Neuronal stem cell (in vitro differentiated cells): Measurements from ENCODE around the gene CREB5.

ENCODE experiments used
- DNase-seq: peaks from one replicate; pipeline ENCODE4 v3.0.0-alpha.2; 2013; ENCODE audit warnings: low spot score
- H2AFZ ChIP-seq: one replicate; pipeline ENCODE4 v1.6.1; 2013; ENCODE audit warnings: mild to moderate bottlenecking, low read length, inconsistent platforms
- H2AK5ac ChIP-seq: 2 replicates; pipeline ENCODE4 v1.6.1; 2013; ENCODE audit warnings: low read depth, mild to moderate bottlenecking, inconsistent platforms, low read length, moderate library complexity, mixed read lengths
- H2BK120ac ChIP-seq: 2 replicates; pipeline ENCODE4 v1.6.1; 2013; ENCODE audit warnings: low read depth, mild to moderate bottlenecking, inconsistent platforms, low read length, moderate library complexity, mixed read lengths
- H2BK12ac ChIP-seq: one replicate; pipeline ENCODE4 v1.6.1; 2013; ENCODE audit warnings: low read length, inconsistent platforms
- H2BK15ac ChIP-seq: 2 replicates; pipeline ENCODE4 v1.6.1; 2013; ENCODE audit warnings: mild to moderate bottlenecking, low read length, inconsistent platforms, mixed read lengths
- H2BK5ac ChIP-seq: one replicate; pipeline ENCODE4 v1.6.1; 2013; ENCODE audit warnings: inconsistent platforms, mild to moderate bottlenecking, low read length, moderate library complexity
- H3K14ac ChIP-seq: one replicate; pipeline ENCODE4 v1.6.1; 2013; ENCODE audit warnings: low read length, inconsistent platforms
- H3K18ac ChIP-seq: 2 replicates; pipeline ENCODE4 v1.6.1; 2013; ENCODE audit warnings: low read length, inconsistent platforms
- H3K23ac ChIP-seq: 2 replicates; pipeline ENCODE4 v1.6.1; 2013; ENCODE audit warnings: low read depth, mild to moderate bottlenecking, mixed read lengths, low read length, inconsistent platforms; ENCODE audit not compliant: poor library complexity
- H3K27ac ChIP-seq: replicated peaks from 3 replicates; pipeline ENCODE4 v1.5.1; 2013; ENCODE audit warnings: low read length, inconsistent platforms
- H3K27me3 ChIP-seq, 3 experiments: 2 replicates each; pipeline ENCODE4 v1.6.1; 2013; ENCODE audit warnings: low read length in 3 of 3, mild to moderate bottlenecking in 2 of 3, inconsistent platforms in 1 of 3, low read depth in 1 of 3, mixed read lengths in 1 of 3, moderate library complexity in 1 of 3; ENCODE audit not compliant: control insufficient read depth in 3 of 3, insufficient read depth in 3 of 3
- H3K36me3 ChIP-seq, 2 donors: replicated peaks in 1 of 2; 2 replicates each; pipeline ENCODE4 v1.6.1; 2013; ENCODE audit warnings: low read length in 2 of 2; ENCODE audit not compliant: control insufficient read depth in 2 of 2, insufficient read depth in 2 of 2
- H3K4ac ChIP-seq: 2 replicates; pipeline ENCODE4 v1.6.1; 2013; ENCODE audit warnings: inconsistent platforms, mild to moderate bottlenecking, low read length, moderate library complexity
- H3K4me1 ChIP-seq, 2 donors: 1 replicate in 1 of 2; 2 replicates in 1 of 2; pipeline ENCODE4 v1.6.1; 2013; ENCODE audit warnings: low read length in 2 of 2, low read depth in 1 of 2; ENCODE audit not compliant: control insufficient read depth in 2 of 2, insufficient read depth in 1 of 2
- H3K4me2 ChIP-seq: one replicate; pipeline ENCODE4 v1.6.1; 2013; ENCODE audit warnings: mild to moderate bottlenecking, low read length, inconsistent platforms; ENCODE audit not compliant: insufficient read depth, poor library complexity, severe bottlenecking
- H3K4me3 ChIP-seq, 2 donors: 2 replicates each; pipeline ENCODE4 v1.5.1; 2013; ENCODE audit warnings: low read length in 2 of 2, mild to moderate bottlenecking in 2 of 2, inconsistent platforms in 1 of 2, moderate library complexity in 1 of 2
- H3K79me1 ChIP-seq: one replicate; pipeline ENCODE4 v1.6.1; 2013; ENCODE audit warnings: low read depth, mild to moderate bottlenecking, inconsistent platforms, low read length, moderate library complexity
- H3K9ac ChIP-seq: one replicate; pipeline ENCODE4 v1.6.1; 2013; ENCODE audit warnings: mild to moderate bottlenecking, low read depth, low read length, inconsistent platforms; ENCODE audit not compliant: poor library complexity
- H3K9me3 ChIP-seq, 2 donors: replicated peaks in 1 of 2; 2 replicates each; pipeline versions ENCODE3 to v1.6.1; 2013; ENCODE audit warnings: low read length in 2 of 2, mild to moderate bottlenecking in 2 of 2, inconsistent platforms in 1 of 2, low read depth in 1 of 2, mixed read lengths in 1 of 2, moderate library complexity in 1 of 2; ENCODE audit not compliant: control insufficient read depth in 2 of 2, insufficient read depth in 1 of 2
- H4K8ac ChIP-seq: one replicate; pipeline ENCODE4 v1.6.1; 2013; ENCODE audit warnings: low read depth, mild to moderate bottlenecking, inconsistent platforms, low read length, moderate library complexity
- H4K91ac ChIP-seq: one replicate; pipeline ENCODE4 v1.6.1; 2013; ENCODE audit warnings: low read length, low read depth, mild to moderate bottlenecking, inconsistent platforms; ENCODE audit not compliant: poor library complexity
- WGBS, 2 donors: extraction: QIAGEN DNeasy Blood & Tissue Kit; methylation state at CpG; one replicate each; pipeline ENCODE4 v1.1.7; 2013; ENCODE audit warnings: missing lambda C conversion rate in 2 of 2, mixed read lengths in 1 of 2; ENCODE audit not compliant: insufficient read length in 2 of 2, insufficient replicate concordance in 1 of 2; ENCODE audit errors: extremely low coverage in 2 of 2; 5-methylcytosine and 5-hydroxymethylcytosine counted together

Gene CREB5

DNA sequence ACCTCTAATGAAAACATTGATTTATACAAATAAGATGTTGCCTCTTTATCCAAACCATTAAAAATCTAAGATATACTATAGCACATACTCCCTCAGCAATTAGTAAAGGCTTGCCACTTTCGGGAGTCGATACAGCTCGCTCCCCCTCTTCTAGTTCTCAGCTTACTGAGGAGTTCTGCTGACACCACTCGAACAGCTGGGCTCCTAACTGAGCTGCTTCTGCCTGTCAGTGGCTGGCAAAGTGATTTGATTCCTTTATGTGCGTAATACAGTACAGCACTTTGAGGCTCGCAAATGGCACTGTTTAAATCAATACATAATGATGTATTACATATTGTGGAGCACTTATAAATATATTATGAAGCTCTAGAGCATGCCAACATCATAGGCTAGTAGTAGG, 241.8 kb downstream of the CREB5 start:
- Histone ChIP-seq H3K27ac (no peak overlapping the region), H3K4me3 (no peak overlapping the region), H2BK5ac (no peak overlapping the region), H2AK5ac (no peak overlapping the region), H2AFZ (no peak overlapping the region), H3K18ac (no peak overlapping the region), H4K8ac (no peak overlapping the region), H3K36me3 (no peaks in the 10 kb centered on the region), H3K4ac (no peak overlapping the region), H3K4me2 (no peak overlapping the region), H2BK15ac (no peak overlapping the region), H3K14ac (no peak overlapping the region), H3K27me3 (no peaks in the 10 kb centered on the region), H3K4me1 (peaks cover 3 to 21% of the 10 kb centered on the region in 2 donors), H4K91ac (no peak overlapping the region), H3K9me3 (peaks cover 0 to 1% of the 10 kb centered on the region in 2 donors), H3K23ac (no peak overlapping the region), H2BK120ac (no peak overlapping the region), H2BK12ac (no peak overlapping the region), H3K9ac (no peak overlapping the region), H3K79me1 (no peaks in the 10 kb centered on the region)
- DNase-seq, result no peak
- no CpG with 5 or more reads among the region's 6 CpGs for WGBS, 2 donors

DNA sequence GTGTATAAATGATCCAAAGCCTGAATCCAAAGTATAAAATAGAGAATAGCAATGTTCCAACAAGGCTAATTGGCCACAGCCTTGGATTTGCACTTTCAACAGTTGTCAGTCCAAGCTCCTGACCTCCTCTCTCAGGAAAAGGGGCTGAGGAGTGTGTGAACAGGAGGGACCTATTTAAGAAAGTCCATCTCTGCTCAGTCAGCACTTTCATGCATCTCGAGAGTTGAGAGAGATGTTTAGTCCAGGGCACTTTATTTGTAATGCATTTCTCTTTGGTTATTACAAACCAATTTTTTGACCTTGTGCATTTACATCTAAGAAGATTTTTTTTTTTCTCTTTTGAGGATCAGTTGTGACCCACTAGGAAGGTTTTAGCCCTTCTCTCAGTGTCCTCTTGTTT, 244.2 kb downstream of the CREB5 start:
- H3K27me3 ChIP-seq, result no peaks in the 10 kb centered on the region
- H3K4ac ChIP-seq, result no peak overlapping the region
- H3K4me1 ChIP-seq, result peaks cover 3 to 21% of the 10 kb centered on the region in 2 donors
- H3K14ac ChIP-seq, result no peak overlapping the region
- H2BK15ac ChIP-seq, result no peak overlapping the region
- no peak overlapping the region for H3K4me3 ChIP-seq
- H2BK120ac ChIP-seq, result no peak overlapping the region
- H2AFZ ChIP-seq, result no peak overlapping the region
- no peaks in the 10 kb centered on the region for H3K79me1 ChIP-seq
- no peak overlapping the region for H4K91ac ChIP-seq
- H3K36me3 ChIP-seq, result no peaks in the 10 kb centered on the region
- WGBS, 2 donors, result no CpG with 5 or more reads among the region's 1 CpG
- no peak overlapping the region for H3K9ac ChIP-seq
- no peak overlapping the region for H3K27ac ChIP-seq
- H3K18ac ChIP-seq, result no peak overlapping the region
- H2BK5ac ChIP-seq, result no peak overlapping the region
- no peak overlapping the region for H3K4me2 ChIP-seq
- no peak for DNase-seq
- no peak overlapping the region for H3K23ac ChIP-seq
- H4K8ac ChIP-seq, result no peak overlapping the region
- no peak overlapping the region for H2AK5ac ChIP-seq
- peaks cover 4 to 18% of the 10 kb centered on the region in 2 donors for H3K9me3 ChIP-seq
- no peak overlapping the region for H2BK12ac ChIP-seq

DNA sequence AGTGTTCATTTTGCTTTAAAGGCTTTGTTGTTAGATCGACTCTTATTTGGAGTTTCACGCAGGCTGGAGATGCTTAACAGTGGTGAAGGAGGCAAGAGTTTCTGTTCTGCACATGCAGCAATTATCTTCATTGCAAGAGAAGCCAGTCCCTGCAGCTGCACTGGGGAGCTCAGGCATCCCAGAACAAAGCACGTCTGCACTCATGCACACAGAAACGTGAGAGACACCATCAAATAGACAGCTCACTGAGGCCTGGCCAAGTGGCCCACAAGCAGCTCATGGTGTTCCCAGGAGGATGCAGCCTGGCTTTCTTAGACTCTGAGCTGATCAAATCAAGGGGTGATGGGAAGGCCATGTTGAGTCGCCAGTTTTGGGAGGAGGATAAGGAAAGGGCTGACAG, 246.1 kb downstream of the CREB5 start:
- Histone ChIP-seq H2BK12ac (no peak overlapping the region), H3K18ac (no peak overlapping the region), H3K9ac (no peak overlapping the region), H3K27ac (peak overlapping the region; percentile 13), H3K23ac (no peak overlapping the region), H3K4me2 (no peak overlapping the region), H2AFZ (peak overlapping the region; percentile 79), H3K36me3 (no peaks in the 10 kb centered on the region), H4K91ac (no peak overlapping the region), H3K4ac (no peak overlapping the region), H2BK5ac (no peak overlapping the region), H3K4me3 (no peak overlapping the region), H3K14ac (no peak overlapping the region), H3K4me1 (peaks cover 3 to 18% of the 10 kb centered on the region in 2 donors), H4K8ac (no peak overlapping the region), H2AK5ac (no peak overlapping the region), H2BK120ac (no peak overlapping the region), H2BK15ac (no peak overlapping the region), H3K9me3 (peaks cover 4 to 18% of the 10 kb centered on the region in 2 donors), H3K79me1 (no peaks in the 10 kb centered on the region), H3K27me3 (peaks cover 0 to 2% (median 0%) of the 10 kb centered on the region in 3 experiments)
- DNase-seq, result no peak
- WGBS, 2 donors, result no CpG with 5 or more reads among the region's 5 CpGs

DNA sequence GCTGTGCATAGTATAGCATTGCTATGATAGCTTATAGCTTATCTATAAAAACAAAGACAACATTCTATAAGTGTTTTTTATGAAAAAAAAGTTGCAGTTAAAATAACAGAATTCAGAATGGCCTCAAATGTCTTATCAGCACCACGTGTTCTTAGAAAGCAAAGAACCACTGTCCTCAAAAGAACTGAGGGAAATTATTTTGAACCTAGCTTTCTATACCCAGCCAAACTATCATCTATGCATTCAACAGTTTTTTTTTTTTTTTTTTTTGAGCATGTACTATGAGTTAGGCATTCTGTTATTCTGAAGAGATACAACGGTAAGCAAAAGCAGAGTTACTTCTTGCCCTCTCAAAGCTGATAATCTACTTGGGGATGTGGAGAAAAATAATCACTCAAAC, 247.8 kb downstream of the CREB5 start:
- no peak for DNase-seq
- peaks cover 0 to 2% (median 0%) of the 10 kb centered on the region in 3 experiments for H3K27me3 ChIP-seq
- H4K8ac ChIP-seq, result no peak overlapping the region
- H2AFZ ChIP-seq, result no peak overlapping the region
- H2BK12ac ChIP-seq, result no peak overlapping the region
- peaks cover 4 to 18% of the 10 kb centered on the region in 2 donors for H3K9me3 ChIP-seq
- no peak overlapping the region for H3K4ac ChIP-seq
- no peaks in the 10 kb centered on the region for H3K36me3 ChIP-seq
- no peak overlapping the region for H2AK5ac ChIP-seq
- H3K27ac ChIP-seq, result no peak overlapping the region
- no CpG with 5 or more reads among the region's 2 CpGs for WGBS, 2 donors
- H3K4me2 ChIP-seq, result no peak overlapping the region
- no peak overlapping the region for H4K91ac ChIP-seq
- H3K18ac ChIP-seq, result no peak overlapping the region
- H3K23ac ChIP-seq, result no peak overlapping the region
- H3K79me1 ChIP-seq, result no peaks in the 10 kb centered on the region
- H3K4me3 ChIP-seq, result no peak overlapping the region
- H3K4me1 ChIP-seq, result peaks cover 3 to 11% of the 10 kb centered on the region in 2 donors
- no peak overlapping the region for H2BK120ac ChIP-seq
- no peak overlapping the region for H2BK15ac ChIP-seq
- no peak overlapping the region for H2BK5ac ChIP-seq
- no peak overlapping the region for H3K9ac ChIP-seq
- no peak overlapping the region for H3K14ac ChIP-seq
